Effector memory CD8-positive, alpha-beta T cell (primary cell): ENCODE measurements around the gene GEN1.
A peak's percentile ranks its signal among the peaks of the same experiment; 100 is the strongest.

Experiments
- ATAC-seq: fragments of 150-1000 bp; cut with Tn5 transposase; replicated peaks from 2 replicates; pipeline ENCODE4 v1.10.0; 2021; ENCODE audit warnings: mild to moderate bottlenecking, moderate library complexity
- DNase-seq, 3 experiments: peaks; one replicate each; pipeline ENCODE4 v3.0.0; 2021
- H3K27ac Mint-ChIP-seq, 2 donors: one replicate each; pipeline ENCODE4 v1.8.0; 2022; ENCODE audit warnings: mild to moderate bottlenecking in 2 of 2, mixed read lengths in 2 of 2, moderate library complexity in 2 of 2
- H3K27me3 Mint-ChIP-seq, 2 donors: one replicate each; pipeline ENCODE4 v1.8.0; 2022; ENCODE audit warnings: mixed read lengths in 2 of 2
- H3K36me3 Mint-ChIP-seq: one replicate; pipeline ENCODE4 v1.8.0; 2022; ENCODE audit warnings: mild to moderate bottlenecking, moderate library complexity, mixed read lengths; ENCODE audit not compliant: insufficient read depth
- H3K4me1 Mint-ChIP-seq, 2 donors: one replicate each; pipeline ENCODE4 v1.8.0; 2022; ENCODE audit warnings: low read depth in 2 of 2, mixed read lengths in 2 of 2
- H3K4me3 Mint-ChIP-seq, 2 donors: one replicate each; pipeline ENCODE4 v1.8.0; 2022; ENCODE audit warnings: mild to moderate bottlenecking in 2 of 2, mixed read lengths in 2 of 2, moderate library complexity in 2 of 2
- H3K9me3 Mint-ChIP-seq, 2 donors: one replicate each; pipeline ENCODE4 v1.8.0; 2022; ENCODE audit warnings: mixed read lengths in 2 of 2

The GEN1 gene

GRCh38 chr2:17830053-17831034, 76.4 kb downstream of the GEN1 start:
- H3K4me3 Mint-ChIP-seq: no peak overlapping the region
- peaks cover 3% of the 10 kb centered on the region for H3K36me3 Mint-ChIP-seq
- peaks cover 4% of the 10 kb centered on the region in 2 donors for H3K4me1 Mint-ChIP-seq
- ATAC-seq (no peak), DNase-seq (peak in 2 of 3 experiments; percentile 2 to 8)
- H3K9me3 Mint-ChIP-seq: no peaks in the 10 kb centered on the region
- H3K27me3 Mint-ChIP-seq: peaks cover 42 to 47% of the 10 kb centered on the region in 2 donors
- H3K27ac Mint-ChIP-seq: no peak overlapping the region

DNA sequence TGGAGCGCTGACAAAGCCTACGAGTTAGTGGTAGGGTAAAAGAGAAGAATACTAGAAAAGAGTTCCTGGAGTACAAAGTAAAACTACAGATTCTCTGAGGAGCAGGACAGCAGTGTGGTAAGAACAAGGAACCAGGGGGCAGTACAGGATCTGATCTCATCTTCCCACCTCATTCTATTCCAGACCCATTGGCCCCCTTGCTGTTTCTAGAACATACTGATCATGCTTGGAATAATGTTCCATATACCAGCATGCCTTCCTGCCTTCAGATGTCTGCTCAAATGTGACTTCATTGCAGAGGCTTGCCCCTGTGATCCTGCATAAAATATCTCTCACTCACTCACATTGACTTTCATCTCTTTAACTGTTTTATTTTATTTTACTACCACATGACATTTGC, 81.6 kb downstream of the GEN1 start:
- Mint-ChIP-seq H3K4me1 (peaks cover 3% of the 10 kb centered on the region in 2 donors), H3K27ac (no peak overlapping the region), H3K9me3 (no peaks in the 10 kb centered on the region), H3K4me3 (no peak overlapping the region), H3K27me3 (peaks cover 15 to 26% of the 10 kb centered on the region in 2 donors), H3K36me3 (no peaks in the 10 kb centered on the region)
- no peak for ATAC-seq
- DNase-seq: no peak
